DND-41 (cell line): ENCODE data around the gene PPP1R1C.

Experiments used
- ATAC-seq: fragments of 200-7000 bp; cut with Tn5 transposase; 3 replicates; pipeline ENCODE4 v1.9.1; 2021; ENCODE audit warnings: low read depth; ENCODE audit not compliant: insufficient read depth
- DNase-seq: peaks from one replicate; pipeline ENCODE4 v3.0.0-alpha.2; 2020
- H2AFZ ChIP-seq: 2 replicates; pipeline ENCODE4 v1.6.0; 2012; ENCODE audit warnings: low read depth, low read length
- H3K27ac ChIP-seq: 2 replicates; pipeline ENCODE4 v1.5.1; 2012; ENCODE audit warnings: low read length, inconsistent platforms
- H3K27me3 ChIP-seq: fragments of 200-600 bp; sonication (generic); 2 replicates; pipeline ENCODE4 v1.6.0; 2012; ENCODE audit warnings: low read length, mild to moderate bottlenecking, inconsistent platforms; ENCODE audit not compliant: insufficient read depth, poor library complexity
- H3K36me3 ChIP-seq: 2 replicates; pipeline ENCODE4 v1.5.1; 2012; ENCODE audit warnings: low read length, inconsistent platforms; ENCODE audit not compliant: insufficient read depth
- H3K4me1 ChIP-seq: 2 replicates; pipeline ENCODE4 v1.5.1; 2012; ENCODE audit warnings: mild to moderate bottlenecking, low read length; ENCODE audit not compliant: insufficient read depth
- H3K4me2 ChIP-seq: 2 replicates; pipeline ENCODE4 v1.6.0; 2012; ENCODE audit warnings: mild to moderate bottlenecking, moderate library complexity, low read length, inconsistent platforms; ENCODE audit not compliant: insufficient read depth
- H3K4me3 ChIP-seq, 2 experiments: fragments of 200-600 bp in 1 of 2; shearing (Covaris generic) in 1 of 2; 2 replicates each; pipeline ENCODE4 v1.5.1; 2012 to 2016; ENCODE audit warnings: inconsistent platforms in 2 of 2, low read length in 2 of 2, mild to moderate bottlenecking in 2 of 2, low read depth in 1 of 2, moderate library complexity in 1 of 2
- H3K79me2 ChIP-seq: 2 replicates; pipeline ENCODE4 v1.6.0; 2012; ENCODE audit warnings: low read length, inconsistent platforms; ENCODE audit not compliant: insufficient read depth
- H3K9ac ChIP-seq: 2 replicates; pipeline ENCODE4 v1.6.0; 2012; ENCODE audit warnings: low read depth, mild to moderate bottlenecking, inconsistent platforms, low read length, moderate library complexity
- H3K9me3 ChIP-seq: 2 replicates; pipeline ENCODE4 v1.5.1; 2012; ENCODE audit warnings: low read length, moderate library complexity, mild to moderate bottlenecking, inconsistent platforms; ENCODE audit not compliant: insufficient read depth, severe bottlenecking
- H4K20me1 ChIP-seq: 2 replicates; pipeline ENCODE4 v1.6.0; 2012; ENCODE audit warnings: low read length; ENCODE audit not compliant: insufficient read depth
- EZH2 ChIP-seq: IDR thresholded peaks from 3 replicates; pipeline ENCODE4 v1.6.1; 2012; ENCODE audit warnings: borderline replicate concordance, low read depth, mild to moderate bottlenecking, moderate library complexity, low read length, inconsistent platforms; ENCODE audit not compliant: severe bottlenecking
- TF ChIP-seq, protein P1 (sequence below): IDR thresholded peaks from 2 replicates; pipeline ENCODE4 v1.5.1; 2012; ENCODE audit warnings: borderline replicate concordance, low read length, moderate library complexity, mild to moderate bottlenecking; ENCODE audit not compliant: poor library complexity, severe bottlenecking; ENCODE audit errors: extremely low read depth

PPP1R1C gene

DNA sequence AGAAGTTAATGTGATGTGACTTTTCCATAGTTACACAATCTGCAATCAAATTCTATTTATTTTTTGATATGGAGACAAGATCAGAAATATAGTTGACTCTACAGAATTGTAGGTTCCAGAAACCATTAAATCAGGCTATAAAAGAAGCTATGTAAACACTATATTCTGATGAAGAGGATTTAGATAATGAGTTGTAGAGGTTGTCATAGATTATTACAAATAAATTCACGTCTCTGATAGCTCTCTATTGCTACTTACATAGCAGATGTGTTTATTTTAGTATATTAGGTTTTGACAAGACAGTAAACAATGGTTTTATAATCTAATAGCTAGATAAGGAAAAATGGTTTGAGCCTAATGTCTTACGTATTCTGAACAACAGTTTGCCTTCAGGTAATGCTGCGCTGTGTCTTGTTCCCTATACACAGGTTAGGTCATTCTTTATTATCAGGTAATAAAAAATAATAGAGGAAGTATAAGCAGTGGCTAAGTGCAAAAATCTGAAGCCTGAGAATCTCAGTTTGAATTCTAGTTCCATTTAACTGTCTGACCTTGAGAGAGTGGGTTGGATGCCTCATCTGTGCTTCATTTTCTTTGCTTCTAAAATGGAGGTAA lies 93.4 kb downstream of the PPP1R1C start:
- Histone ChIP-seq H3K4me1 (no peaks in the 10 kb centered on the region), H3K9ac (no peak overlapping the region), H3K79me2 (no peaks in the 10 kb centered on the region), H3K27ac (no peak overlapping the region), H4K20me1 (no peaks in the 10 kb centered on the region), H3K4me3 (no peak overlapping the region), H3K36me3 (no peaks in the 10 kb centered on the region), H3K9me3 (no peaks in the 10 kb centered on the region), H3K4me2 (no peak overlapping the region), H2AFZ (no peak overlapping the region), H3K27me3 (no peaks in the 10 kb centered on the region)
- DNase-seq (no peak), ATAC-seq (no peak)
- TF ChIP-seq, protein P1, sequence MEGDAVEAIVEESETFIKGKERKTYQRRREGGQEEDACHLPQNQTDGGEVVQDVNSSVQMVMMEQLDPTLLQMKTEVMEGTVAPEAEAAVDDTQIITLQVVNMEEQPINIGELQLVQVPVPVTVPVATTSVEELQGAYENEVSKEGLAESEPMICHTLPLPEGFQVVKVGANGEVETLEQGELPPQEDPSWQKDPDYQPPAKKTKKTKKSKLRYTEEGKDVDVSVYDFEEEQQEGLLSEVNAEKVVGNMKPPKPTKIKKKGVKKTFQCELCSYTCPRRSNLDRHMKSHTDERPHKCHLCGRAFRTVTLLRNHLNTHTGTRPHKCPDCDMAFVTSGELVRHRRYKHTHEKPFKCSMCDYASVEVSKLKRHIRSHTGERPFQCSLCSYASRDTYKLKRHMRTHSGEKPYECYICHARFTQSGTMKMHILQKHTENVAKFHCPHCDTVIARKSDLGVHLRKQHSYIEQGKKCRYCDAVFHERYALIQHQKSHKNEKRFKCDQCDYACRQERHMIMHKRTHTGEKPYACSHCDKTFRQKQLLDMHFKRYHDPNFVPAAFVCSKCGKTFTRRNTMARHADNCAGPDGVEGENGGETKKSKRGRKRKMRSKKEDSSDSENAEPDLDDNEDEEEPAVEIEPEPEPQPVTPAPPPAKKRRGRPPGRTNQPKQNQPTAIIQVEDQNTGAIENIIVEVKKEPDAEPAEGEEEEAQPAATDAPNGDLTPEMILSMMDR, result no peak
- TF ChIP-seq EZH2, result no peak

DNA sequence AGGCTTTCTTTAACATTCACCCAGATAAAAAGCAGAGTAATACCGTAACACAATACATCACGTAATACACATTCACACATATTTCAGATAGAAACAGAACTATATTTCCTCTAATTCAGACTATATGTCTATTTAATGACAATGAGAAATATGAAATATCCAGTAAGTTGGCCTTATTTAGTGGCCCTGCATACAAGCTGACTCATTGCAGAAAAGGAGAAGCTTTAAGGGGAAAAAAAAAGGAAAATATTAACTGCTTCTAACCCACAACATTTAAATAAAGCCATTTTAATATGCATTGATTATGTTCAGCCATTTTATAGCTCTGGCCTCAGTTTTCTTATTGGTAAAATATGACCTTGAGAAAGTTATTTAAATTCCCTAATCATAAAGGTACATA lies 94.8 kb downstream of the PPP1R1C start:
- no peak for TF ChIP-seq EZH2
- TF ChIP-seq, protein P1, result no peak
- Histone ChIP-seq H2AFZ (no peak overlapping the region), H4K20me1 (no peaks in the 10 kb centered on the region), H3K9me3 (no peaks in the 10 kb centered on the region), H3K79me2 (no peaks in the 10 kb centered on the region), H3K27me3 (no peaks in the 10 kb centered on the region), H3K36me3 (no peaks in the 10 kb centered on the region), H3K4me2 (no peak overlapping the region), H3K4me1 (no peaks in the 10 kb centered on the region), H3K9ac (no peak overlapping the region), H3K4me3 (no peak overlapping the region), H3K27ac (no peak overlapping the region)
- ATAC-seq (no peak), DNase-seq (no peak)

DNA sequence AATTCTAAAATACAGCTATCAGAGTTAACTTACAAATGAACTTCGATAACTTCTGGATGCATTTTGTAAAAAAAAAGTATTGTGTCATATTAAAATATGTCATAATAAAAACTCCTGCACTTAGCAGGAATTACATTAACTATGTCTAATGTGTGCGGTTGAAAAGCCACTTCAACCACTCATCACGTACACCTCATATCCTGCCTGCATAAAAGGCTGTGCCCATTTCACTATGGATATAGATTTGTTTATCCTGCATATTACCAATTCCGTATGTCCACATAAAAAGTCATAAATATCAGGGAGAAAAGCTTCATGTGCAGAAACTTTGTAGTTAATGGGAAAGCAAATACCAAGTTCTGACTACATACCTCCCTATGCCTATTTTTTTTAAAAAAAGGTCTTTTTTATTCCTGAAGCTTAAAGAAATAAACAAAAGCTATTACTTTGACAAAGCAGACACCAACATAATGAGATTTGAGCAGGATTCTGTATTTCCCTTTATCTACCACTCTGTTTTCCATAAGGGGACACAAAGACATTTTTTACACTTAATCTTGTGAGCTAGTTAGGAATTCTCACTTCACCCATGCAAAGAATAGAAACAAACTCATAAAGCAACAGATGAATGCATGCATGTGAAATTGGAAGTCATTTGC lies 96.1 kb downstream of the PPP1R1C start:
- ATAC-seq (no peak), DNase-seq (no peak)
- no peak overlapping the region for H3K4me3 ChIP-seq
- H3K4me2 ChIP-seq, result no peak overlapping the region
- no peak overlapping the region for H3K27ac ChIP-seq
- H3K36me3 ChIP-seq, result no peaks in the 10 kb centered on the region
- H3K9ac ChIP-seq, result no peak overlapping the region
- no peaks in the 10 kb centered on the region for H3K9me3 ChIP-seq
- no peaks in the 10 kb centered on the region for H4K20me1 ChIP-seq
- H3K79me2 ChIP-seq, result no peaks in the 10 kb centered on the region
- no peaks in the 10 kb centered on the region for H3K27me3 ChIP-seq
- no peaks in the 10 kb centered on the region for H3K4me1 ChIP-seq
- no peak overlapping the region for H2AFZ ChIP-seq
- no peak for TF ChIP-seq EZH2
- TF ChIP-seq, protein P1, result no peak
